Measurements from ENCODE around the gene CRIM1. TPM values are rescaled to one million over a fixed set of nuclear protein-coding genes. Genes with fewer than 3 reads are reported as not detected.

The CRIM1 gene
- total and polyA plus RNA-seq, 2 of the 8 experiments (the other 6 are each of a cell fraction or from before 2014, with no cell fraction given), result 9.4 to 28.4 TPM

DNA sequence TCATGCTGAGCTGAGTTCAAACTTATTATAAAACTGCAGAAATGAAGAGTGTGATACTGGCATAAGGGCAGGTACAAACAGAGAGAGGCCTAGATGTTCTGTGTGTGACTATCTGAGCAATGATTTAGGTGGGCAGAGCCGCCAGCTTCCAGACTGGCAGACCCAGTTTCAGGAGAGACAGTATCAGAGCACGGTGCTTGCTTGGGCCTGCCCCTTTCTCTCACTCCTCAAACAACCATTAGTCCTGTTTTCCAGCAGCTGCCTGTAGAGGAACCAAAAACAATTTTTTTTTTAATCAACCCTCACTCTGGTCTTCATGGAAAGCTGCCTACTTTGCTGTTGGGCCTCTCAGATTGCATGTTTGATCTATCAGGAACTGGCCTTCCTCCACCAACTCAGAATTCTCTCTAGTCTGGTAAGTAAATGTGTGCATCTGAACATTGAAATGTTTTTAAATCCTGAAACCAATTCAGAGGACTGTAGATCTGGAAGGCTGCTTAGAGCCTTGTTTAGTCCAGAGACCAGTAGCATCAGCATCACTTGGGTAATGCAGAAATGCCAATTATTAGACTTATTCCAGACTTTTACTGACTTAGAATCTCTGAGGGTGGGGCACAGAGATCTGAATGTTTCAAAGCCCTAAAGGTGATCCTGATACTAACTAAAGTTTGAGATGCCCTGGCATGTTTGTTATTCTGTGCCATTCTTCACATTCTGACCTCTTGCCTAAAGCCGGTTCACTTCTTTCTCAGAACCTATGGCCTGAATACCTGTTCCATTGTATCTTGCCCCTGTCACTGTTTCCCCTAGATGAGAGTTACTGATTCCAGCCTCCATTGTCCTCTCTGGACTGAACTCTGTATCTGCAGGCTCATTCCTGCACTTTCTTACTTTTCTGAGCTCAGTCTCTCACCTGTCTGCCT lies 24.8 kb upstream of the CRIM1 start (continued):
- no peak for TF ChIP-seq TEAD4 (IDR thresholded peaks at IDR 0.05; ENCODE audit: low read depth, low read length)
- no peak for TF ChIP-seq SAP30 (IDR thresholded peaks at IDR 0.05; ENCODE audit: insufficient read depth, insufficient replicate concordance, low read length)
- no peak for TF ChIP-seq CEBPB (IDR thresholded peaks at IDR 0.05; ENCODE audit: low read depth, low read length)
- TF ChIP-seq, protein P1, sequence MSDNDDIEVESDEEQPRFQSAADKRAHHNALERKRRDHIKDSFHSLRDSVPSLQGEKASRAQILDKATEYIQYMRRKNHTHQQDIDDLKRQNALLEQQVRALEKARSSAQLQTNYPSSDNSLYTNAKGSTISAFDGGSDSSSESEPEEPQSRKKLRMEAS (IDR thresholded peaks at IDR 0.05), result no peak
- TF ChIP-seq SRF (IDR thresholded peaks at IDR 0.05; ENCODE audit: low read depth, low read length), result no peak
